ENCODE data around the gene RAPGEF1. TPM values are rescaled to one million over a fixed set of nuclear protein-coding genes. Genes with fewer than 3 reads are reported as not detected.
A peak's percentile ranks its signal among the peaks of the same experiment; 100 is the strongest.

Gene RAPGEF1
- total RNA-seq, 1 donor from 2014 or later = 69.4 TPM

DNA sequence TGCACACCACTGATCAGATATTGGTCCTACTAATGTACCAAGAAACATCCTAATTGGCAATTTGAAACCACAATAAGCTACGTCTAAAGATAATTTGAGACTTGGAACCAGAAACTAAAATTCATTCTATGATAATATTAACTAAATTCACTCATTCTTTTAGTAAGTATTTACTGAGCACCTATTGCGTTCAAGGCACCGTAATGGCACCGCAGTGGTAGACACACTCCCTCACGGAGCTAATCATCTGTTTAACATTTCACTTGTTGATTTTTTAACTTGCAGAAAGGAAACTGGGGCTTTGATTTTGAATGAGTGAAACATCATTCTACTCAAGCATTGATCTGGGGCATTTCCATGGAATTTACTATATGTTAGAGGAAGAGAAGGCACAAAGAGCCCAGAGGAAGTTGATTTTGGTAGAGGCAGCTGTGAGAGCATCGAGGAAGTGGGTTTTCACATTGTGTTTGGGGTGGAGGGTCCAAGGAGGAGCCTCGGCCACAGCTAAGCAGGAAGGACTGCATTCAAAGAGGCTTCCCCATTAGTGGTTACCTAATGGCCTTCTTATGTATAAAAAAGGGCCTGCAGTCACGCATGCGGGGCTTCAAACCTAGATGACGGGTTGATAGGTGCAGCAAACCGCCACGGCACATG lies 7.1 kb downstream of the RAPGEF1 start:
- peak; percentile 46 for ATAC-seq
- intact Hi-C loops (cut with DNase I) = no loop called here

DNA sequence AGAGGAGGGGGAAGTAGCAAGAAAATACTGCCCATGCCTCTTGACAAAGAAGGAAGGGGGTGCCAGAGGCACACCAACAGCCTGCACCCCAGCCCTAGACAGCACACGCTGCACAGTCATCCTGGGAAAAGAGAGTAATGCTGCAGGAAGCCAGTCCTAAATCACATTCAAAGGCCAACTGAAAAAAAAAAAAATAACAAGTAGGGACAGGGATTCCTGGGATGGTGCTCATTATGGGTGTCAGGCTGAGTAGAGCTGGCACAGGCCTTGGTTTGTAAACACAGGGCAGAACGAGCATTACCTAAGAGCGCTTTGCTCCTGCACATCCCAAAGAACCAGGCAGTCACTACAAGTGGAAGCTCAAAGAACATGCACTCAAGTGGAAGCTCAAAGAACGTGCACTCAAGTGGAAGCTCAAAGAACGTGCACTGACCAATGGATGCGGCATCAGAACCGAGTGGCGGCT lies 7.8 kb downstream of the RAPGEF1 start:
- no peak for DNase-seq (ENCODE audit: low spot score)
- intact Hi-C loops (cut with DNase I) = no loop called here
- no peak for ATAC-seq

More for the DNA sequence above, 7.1 kb downstream of the RAPGEF1 start:
- no peak for DNase-seq (ENCODE audit: low spot score)

DNA sequence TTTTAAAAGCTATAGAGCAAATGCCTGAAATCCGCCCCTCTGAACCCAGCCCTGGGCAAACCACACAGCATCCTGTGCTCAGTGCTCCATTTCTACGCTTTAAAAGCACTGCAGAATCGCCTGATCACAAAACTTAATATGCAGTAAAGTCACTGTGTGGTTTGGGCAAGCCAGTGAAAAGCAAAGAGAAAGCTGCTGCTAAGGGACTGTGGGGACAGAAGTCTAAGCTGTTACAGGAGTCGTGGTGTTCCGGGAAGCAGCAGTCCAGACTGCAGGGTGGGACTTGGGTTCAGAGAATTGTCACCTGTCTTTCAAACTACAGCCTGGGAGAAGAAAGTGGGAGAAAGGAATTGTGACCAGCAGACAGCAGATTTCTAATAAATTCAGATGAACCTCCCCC lies 8.2 kb downstream of the RAPGEF1 start:
- intact Hi-C loops (cut with DNase I) = no loop called here
- ATAC-seq (no peak), DNase-seq (ENCODE audit: low spot score) (no peak)

DNA sequence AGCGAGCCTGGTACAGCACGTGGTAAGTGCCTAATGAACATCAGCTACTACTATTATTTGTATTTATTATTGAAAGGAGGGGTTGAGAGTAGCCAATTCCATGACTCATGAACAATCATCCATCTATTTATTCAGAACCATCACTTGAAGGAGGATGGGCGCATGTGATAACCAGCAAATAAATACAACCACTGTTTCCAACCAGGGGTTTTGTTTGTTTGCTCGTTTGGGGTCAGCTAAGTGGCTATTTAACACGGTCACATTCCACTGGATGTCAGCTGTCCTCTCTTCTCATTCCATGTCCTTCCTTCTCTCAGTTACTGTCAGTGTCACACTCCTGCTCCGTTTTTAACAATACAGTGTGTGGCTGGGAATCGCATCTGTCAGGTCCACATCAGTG lies 8.6 kb downstream of the RAPGEF1 start:
- no peak for DNase-seq (ENCODE audit: low spot score)
- intact Hi-C loops (cut with DNase I) = no loop called here
- ATAC-seq = no peak

DNA sequence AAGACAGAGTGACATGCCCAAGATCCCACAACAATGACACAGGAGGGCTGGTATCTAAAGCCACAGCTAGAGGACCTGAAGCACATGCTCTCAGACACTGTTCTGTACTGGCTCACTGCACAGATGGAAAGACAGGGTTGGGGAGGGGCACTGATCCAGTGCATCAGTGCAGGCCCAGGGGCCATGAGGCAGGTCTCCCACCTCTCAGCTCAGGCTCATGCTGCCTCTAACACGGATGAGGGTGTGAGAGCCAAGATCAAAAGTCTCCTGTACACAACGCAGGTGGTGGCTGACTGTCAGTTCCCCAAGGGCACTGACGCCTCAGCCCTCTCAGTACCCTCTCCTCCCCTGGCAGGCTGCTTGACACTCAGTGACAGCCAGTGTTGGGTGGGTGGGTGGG lies 10.9 kb downstream of the RAPGEF1 start:
- intact Hi-C loops (cut with DNase I) = no loop called here
- peak; percentile 32 for ATAC-seq

DNA sequence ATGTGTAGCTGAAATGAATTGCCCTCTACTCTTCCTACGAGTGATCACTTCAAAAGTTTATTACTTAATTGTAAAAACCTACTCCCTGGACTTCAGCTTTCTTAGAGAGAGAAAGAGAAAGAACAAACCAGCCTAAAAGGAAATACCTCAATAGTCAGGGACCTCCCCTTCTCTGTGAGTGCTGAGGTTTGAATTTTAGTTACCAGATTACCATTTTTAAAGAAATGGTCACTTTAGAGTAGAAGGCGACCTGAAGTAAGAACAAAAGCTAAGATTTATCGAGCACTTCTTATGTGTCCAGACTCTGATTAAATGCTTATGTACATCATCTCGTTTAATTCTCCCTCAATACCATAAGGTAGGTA lies 11.3 kb downstream of the RAPGEF1 start:
- ATAC-seq (no peak), DNase-seq (ENCODE audit: low spot score) (no peak)
- intact Hi-C loops (cut with DNase I) = no loop called here

More for the DNA sequence above, 10.9 kb downstream of the RAPGEF1 start:
- DNase-seq (ENCODE audit: low spot score) = no peak

DNA sequence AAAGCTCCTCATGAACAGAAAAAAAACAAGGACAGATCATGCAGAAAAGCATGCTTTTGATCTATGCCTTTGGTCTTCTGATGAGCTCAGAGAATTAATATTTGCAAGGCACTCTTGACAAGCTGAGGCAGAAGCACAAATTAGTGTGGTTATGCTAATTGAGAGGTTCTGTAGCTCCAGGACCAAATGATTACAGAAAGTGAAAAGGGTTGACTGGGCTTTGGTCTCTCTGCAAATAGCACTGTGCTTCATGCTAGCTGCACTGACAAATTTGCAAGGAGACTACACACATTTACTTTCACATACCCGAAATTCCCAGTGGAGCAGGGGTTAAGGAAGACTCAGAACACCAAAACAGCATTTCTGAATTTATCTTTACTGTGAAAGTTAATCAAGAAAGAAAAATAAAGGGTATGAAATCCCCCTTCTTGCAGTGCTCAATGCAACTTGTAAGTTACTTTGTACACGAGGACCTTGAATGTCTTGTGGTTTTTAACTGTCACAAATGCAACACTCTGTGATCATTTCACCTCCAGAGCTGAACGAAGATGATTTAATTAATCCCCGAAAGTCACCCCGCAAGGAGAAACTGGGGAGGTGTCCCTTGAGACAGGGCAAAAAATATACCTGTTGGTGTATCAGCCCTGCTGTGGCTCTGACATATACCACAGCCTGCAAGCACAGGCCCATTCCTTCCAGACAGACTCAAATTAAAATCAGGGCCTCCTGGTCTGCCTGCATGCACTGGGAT lies 11.9 kb downstream of the RAPGEF1 start:
- intact Hi-C loops (cut with DNase I) = no loop called here
- no peak for DNase-seq (ENCODE audit: low spot score)

DNA sequence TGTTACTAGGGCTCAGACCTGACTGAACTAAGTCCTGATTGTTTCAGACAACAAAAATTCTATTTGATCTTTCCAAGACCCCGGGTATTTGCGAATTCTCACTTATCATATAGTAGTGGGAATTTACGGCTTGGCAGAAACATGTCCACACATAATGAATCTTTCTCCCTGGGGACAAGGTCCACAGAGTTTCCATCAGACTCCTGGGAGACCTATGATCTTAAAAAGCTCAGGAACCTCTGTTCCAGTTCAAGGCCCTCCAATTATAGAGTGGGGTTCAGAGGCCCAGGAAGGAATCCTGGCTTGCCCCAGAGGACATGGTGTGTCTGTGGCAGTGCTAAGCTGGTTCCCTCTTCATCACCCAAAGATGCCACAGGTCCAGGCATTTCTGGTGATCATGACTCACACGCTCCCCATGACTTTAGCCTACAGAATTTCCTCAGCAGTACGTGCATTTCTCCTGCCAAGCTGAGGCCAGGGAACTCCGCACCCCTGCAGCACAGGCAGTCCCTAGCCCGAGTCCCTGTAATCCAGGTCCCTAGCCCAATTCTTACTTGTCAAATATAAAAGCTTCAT lies 12.6 kb downstream of the RAPGEF1 start:
- intact Hi-C loops (cut with DNase I) = no loop called here
- DNase-seq (ENCODE audit: low spot score) (no peak), ATAC-seq (no peak)

More for the DNA sequence above, 11.9 kb downstream of the RAPGEF1 start:
- ATAC-seq = no peak

DNA sequence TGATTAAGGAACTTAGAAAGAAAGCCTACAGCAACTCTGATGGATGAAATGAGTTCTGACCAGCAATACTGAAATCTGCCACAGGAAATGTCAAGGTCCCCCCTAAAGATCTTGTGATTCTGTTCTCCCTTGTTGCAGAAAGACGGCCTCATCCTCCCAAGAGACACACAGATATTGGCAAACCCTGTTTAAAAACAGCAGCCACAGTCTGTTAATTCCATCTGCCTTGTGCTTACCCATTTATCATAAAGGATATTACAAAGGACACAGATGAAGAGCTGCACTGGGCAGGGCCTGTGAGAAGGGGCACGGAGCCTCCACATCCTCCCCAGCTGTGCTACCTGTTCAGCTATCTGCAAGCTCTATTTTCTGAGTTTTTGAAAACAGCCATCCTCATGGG lies 15.2 kb downstream of the RAPGEF1 start:
- intact Hi-C loops (cut with DNase I) = no loop called here
- no peak for DNase-seq (ENCODE audit: low spot score)
- no peak for ATAC-seq

DNA sequence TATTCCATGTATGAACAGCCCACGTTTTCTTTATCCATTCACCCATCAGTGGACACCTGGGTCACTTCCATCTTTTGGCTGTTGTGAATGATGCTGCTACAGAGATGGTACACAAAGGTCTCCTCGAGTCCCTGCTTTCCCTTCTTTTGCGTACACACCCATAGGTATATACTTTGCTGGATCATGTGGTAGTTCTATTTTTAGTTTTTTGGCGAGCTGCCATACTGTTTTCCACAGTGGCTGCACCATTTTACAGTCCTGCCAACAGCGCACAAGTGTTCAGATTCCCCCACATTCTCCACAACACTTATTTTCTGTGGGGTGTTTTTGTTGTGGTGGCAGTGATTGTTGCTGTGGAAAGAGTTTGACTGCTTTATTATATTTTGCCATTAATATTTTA lies 16.2 kb downstream of the RAPGEF1 start:
- no peak for DNase-seq (ENCODE audit: low spot score)
- ATAC-seq = no peak
- intact Hi-C loops (cut with DNase I) = no loop called here

DNA sequence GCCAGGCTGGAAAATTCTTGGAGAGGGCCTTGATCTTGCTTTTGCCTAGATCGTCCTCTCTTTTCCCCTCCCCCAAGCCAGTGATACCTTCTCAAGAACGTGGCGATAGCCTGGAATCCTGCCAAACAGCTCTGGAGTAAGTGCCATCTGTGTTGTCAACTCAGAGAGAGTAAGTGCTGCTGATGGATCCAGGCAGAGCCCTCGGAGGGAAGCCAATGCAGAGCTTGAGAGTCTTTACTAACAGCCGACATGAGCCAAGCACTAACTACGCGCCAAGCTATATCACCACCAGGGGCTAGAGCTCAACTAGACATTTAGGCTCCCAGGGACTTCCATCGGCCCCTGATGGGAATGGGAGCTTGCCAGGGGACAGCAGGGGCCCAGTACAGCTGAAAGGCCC lies 17.6 kb downstream of the RAPGEF1 start:
- no peak for ATAC-seq
- no peak for DNase-seq (ENCODE audit: low spot score)
- intact Hi-C loops (cut with DNase I) = no loop called here

DNA sequence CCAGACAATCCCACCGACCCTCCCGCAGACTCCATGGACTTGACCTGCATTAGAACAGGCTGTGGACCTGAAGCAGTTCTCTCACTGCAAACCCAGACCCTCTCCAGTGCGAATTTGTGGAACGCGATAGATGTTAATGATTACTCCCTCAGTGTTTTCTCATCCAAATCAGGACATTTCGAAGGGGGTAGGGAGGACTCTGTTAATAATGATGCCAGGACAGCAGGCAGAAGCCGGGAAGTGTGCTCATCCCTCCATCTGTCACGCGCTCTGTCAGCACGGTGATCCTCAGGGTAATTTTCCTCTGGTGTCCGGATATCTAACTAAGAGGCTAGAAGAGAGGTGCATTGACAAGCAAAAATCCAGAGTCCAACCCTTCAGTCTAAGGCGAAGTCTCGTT lies 18.8 kb downstream of the RAPGEF1 start:
- DNase-seq (ENCODE audit: low spot score) = no peak
- intact Hi-C loops (cut with DNase I) = no loop called here
- no peak for ATAC-seq

DNA sequence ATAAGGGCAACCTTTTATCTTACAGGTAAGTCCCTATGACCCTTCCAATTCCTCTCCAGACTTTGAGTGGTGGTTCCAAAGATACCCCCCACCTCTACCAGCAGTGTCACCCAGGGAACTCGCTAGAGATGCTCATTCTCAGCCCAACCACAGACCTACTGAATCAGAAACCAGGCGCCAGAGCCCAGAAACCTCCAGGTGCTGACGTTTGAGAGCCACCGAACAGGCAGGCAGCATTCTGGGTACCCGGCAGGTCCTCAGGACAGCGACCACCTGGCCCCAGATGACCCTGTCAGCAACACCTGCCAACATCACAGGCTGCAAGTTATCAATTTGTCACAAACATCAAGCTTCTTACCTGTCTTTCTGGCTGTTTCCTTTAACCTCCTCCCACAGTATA lies 19.5 kb downstream of the RAPGEF1 start:
- ATAC-seq (no peak), DNase-seq (ENCODE audit: low spot score) (no peak)
- intact Hi-C loops (cut with DNase I) = no loop called here

DNA sequence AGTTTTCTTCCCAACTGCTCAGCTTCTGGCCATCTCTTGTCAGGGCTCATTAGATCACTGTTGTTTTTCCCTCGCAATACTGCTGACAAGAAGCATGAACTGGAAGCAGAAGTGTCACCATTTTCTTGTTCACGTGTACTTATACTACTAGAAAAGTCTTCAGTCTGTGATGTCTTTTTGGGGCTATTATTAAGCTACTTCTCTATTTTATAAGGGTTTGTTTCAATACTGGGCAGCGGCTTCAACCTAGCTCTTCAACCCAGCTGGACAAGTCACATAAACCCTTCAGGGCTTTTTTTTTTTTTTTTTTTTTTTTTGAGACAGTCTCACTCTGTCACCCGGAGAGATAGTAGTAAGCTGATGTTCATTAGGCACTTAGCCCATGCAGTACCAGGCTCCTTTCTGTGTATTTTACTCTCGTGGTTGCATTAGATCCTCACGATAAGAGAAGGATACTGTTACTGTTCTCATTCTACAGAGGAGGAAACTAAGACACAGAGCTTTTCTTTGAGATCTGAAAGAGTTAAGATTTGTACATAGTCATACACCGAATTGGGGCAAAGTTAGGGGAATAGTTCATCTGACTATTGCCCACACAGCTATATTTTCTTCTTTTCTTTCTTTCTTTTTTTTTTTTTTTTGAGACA lies 20.5 kb downstream of the RAPGEF1 start:
- DNase-seq (ENCODE audit: low spot score) (no peak), ATAC-seq (peak; percentile 56)
- intact Hi-C loops (cut with DNase I) = no loop called here

DNA sequence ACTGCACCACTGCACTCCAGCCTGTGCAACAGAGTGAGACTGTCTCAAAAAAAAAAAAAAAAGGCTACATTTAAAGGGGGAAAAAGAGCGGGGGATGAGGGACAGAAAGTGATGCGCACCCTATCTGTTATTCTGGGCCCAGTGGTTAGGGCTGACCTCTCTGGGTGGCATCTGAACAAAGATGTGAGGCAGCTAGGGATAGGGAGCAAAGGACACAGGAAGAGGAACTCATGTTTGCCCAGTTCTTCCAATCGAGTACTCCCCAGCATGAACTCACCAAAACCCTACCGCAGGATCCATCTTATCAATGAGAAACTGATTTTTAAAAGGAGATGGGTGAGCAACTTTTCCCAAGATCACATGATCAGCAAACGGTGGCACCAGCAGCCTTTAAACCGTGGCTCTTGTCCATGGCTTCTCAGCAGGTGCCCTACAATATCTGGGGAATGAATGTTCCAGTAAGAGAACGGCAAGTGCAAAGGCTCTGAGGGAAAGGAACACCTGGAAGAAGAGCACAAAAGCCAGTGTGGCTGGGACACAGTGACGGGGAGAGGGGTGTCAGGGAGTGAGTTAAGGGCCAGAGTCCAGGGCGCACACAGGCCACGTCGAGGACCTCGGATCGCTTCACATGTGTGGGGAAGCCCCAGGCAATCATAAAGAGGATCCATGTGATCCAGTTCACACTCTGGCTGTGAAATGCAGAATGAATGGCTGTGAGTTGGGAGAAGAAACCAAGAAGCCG lies 22.0 kb downstream of the RAPGEF1 start:
- DNase-seq (ENCODE audit: low spot score) (no peak), ATAC-seq (no peak)
- intact Hi-C loops (cut with DNase I) = no loop called here

DNA sequence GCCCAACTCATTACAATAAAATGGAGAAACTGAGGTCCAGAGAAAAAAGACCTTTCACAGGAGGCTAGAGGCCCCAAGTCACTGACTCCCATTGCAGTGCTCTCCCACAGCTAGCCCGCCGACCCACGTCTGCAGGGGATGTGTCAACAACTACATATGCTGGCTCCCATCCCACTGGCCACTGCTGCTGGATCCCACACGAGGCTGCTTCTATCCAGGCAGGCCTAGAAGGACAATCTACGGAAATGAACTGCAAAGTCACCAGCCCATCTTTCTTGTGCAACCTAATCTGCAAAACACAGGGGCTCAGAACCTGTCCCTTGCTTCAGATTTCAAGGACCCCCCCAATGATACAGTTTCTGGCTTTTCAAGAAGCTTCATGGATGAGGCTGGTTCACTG lies 24.0 kb downstream of the RAPGEF1 start:
- no peak for DNase-seq (ENCODE audit: low spot score)
- intact Hi-C loops (cut with DNase I) = no loop called here
- ATAC-seq = no peak

DNA sequence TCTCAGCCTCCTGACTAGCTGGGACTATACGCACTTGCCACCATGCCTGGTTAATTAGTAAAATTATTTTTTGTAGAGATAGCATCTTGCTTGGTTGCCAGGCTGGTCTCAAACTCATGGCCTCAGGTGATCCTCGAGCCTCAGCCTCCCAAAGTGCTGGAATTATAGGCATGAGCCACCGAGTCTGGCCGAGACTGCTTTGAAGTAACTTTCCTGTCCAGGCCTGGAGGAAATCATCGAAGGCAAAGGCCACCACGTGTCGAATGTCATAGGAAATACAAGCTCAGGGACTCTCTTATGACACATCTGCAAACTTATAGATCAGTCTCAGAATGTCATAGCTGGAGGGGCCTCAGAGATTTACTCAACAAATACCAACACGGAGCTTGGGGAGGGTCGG lies 25.1 kb downstream of the RAPGEF1 start:
- intact Hi-C loops (cut with DNase I) = no loop called here

DNA sequence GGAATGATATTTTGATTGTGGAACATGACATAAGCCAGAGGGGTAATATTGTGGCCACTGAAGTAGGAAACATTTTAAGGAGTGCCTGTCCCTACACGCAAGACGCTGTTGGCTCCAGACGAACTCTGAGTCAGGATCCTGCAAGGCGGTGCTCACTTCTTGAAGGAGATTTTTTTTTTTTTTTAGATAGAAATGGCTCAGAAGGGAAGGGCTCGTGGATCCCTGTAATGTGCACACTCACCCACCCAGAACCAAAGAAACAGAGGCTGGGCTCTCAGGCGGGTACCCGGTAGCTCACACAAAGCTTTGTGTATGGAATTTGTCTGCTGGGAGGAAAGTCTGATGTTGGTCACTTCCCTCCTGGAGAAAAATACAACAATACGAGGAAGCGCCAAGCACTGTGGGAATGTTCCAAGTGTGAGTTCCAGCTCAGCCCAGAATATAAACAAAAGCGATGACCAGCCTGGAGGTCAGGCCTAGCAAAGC lies 25.7 kb downstream of the RAPGEF1 start:
- peak; percentile 88 for ATAC-seq
- intact Hi-C loops (cut with DNase I) = no loop called here
- no peak for DNase-seq (ENCODE audit: low spot score)

More for the DNA sequence above, 25.1 kb downstream of the RAPGEF1 start:
- ATAC-seq (no peak), DNase-seq (ENCODE audit: low spot score) (no peak)

DNA sequence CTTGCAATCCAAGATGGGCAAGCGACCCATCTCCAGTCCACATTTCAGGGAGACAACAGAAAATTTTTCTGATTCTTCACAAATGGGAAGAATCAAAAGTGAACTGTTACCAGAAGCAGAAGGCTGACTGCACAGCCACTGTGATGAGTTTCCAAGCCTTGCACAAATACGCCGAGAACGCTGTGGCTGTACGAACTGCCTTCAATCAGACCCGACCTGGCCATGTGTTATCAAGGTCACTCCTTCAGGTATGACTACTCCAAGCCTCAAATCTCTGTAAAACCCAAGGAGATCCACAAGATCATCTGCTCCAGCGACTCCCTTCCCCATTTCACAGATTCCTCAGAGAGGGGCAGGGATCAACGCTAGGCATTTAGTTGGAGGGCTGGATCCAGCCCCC lies 26.9 kb downstream of the RAPGEF1 start:
- ATAC-seq (no peak), DNase-seq (ENCODE audit: low spot score) (no peak)
- intact Hi-C loops (cut with DNase I) = no loop called here

Data from sciatic nerve (tissue), 2 donors.